H1 (cell line): ENCODE measurements around the gene FAM76B. TPM values are rescaled to one million over a fixed set of nuclear protein-coding genes. Genes with fewer than 3 reads are reported as not detected.

ENCODE experiments used
- ATF2 ChIP-seq: IDR thresholded peaks from 2 replicates; pipeline ENCODE4 v1.6.1; 2012; ENCODE audit warnings: low read length, inconsistent platforms
- CHD7 ChIP-seq: fragments of 300-600 bp; sonication (generic); IDR thresholded peaks from 2 replicates; pipeline ENCODE4 v1.7.1; 2012; ENCODE audit warnings: low read length, moderate library complexity, mild to moderate bottlenecking, inconsistent platforms; ENCODE audit not compliant: insufficient replicate concordance
- CTBP2 ChIP-seq: IDR thresholded peaks from 2 replicates; pipeline ENCODE4 v1.7.0; 2011; ENCODE audit warnings: borderline replicate concordance, mild to moderate bottlenecking, moderate library complexity, mixed read lengths, low read length; ENCODE audit not compliant: insufficient read depth, insufficient read length
- GABPA ChIP-seq: IDR thresholded peaks from 2 replicates; pipeline ENCODE4 v1.6.1; 2011; ENCODE audit warnings: mild to moderate bottlenecking, low read length, moderate library complexity, borderline replicate concordance; ENCODE audit not compliant: insufficient read depth
- GTF2F1 ChIP-seq: IDR thresholded peaks from 2 replicates; pipeline ENCODE4 v1.6.1; 2012; ENCODE audit warnings: low read depth, low read length, improper control_type of control experiment, borderline replicate concordance
- MAX ChIP-seq: IDR thresholded peaks from 2 replicates; pipeline ENCODE4 v1.6.1; 2012; ENCODE audit warnings: inconsistent platforms
- RFX5 ChIP-seq: IDR thresholded peaks from 2 replicates; pipeline ENCODE4 v1.6.1; 2011; ENCODE audit warnings: low read depth, low read length, improper control_type of control experiment, borderline replicate concordance
- polyA plus RNA-seq, 7 experiments: library from polyadenylated mRNA; depleted of rRNA in 3 of 7; stranded (reverse) in 5 of 7; unstranded in 2 of 7; fragments of >200 nt in 5 of 7; fragments of 200-250 nt in 2 of 7; gene quantifications; 1 replicate in 5 of 7; 2 replicates in 1 of 7; 4 replicates in 1 of 7; pipeline versions ENCODE4 v1.2.1 to v1.2.3, GENCODE V29; 2011 to 2013; ENCODE audit warnings: missing spikeins in 2 of 7, mixed read lengths in 2 of 7
- total RNA-seq: library from RNA; stranded (reverse); fragmentation: NEBNext Ultra II Directional; extraction: Animal tissue kit (Norgen Biotek cat#: 25700); gene quantifications from 2 replicates; pipeline ENCODE4 v1.2.1, GENCODE V29; 2021

FAM76B gene
- total and polyA plus RNA-seq, 2 of the 8 experiments (the other 6 are each of a cell fraction or from before 2014, with no cell fraction given) = 11.0 to 22.3 TPM

GRCh38 chr11:95776859-95777258 is 12.7 kb downstream of the FAM76B start (continued):
- TF ChIP-seq CHD7 = no peak
- no peak for TF ChIP-seq CTBP2
- no peak for TF ChIP-seq GTF2F1
- TF ChIP-seq RFX5 = no peak
- TF ChIP-seq GABPA = no peak
- no peak for TF ChIP-seq MAX
- TF ChIP-seq ATF2 = no peak
